D721Med (cell line): ENCODE measurements around the gene BNIP3.
A peak's percentile ranks its signal among the peaks of the same experiment; 100 is the strongest.

Source experiments
- DNase-seq: peaks from one replicate; pipeline ENCODE4 v3.0.0; 2011; ENCODE audit warnings: low spot score; ENCODE audit not compliant: insufficient read length
- FAIRE-seq: peaks from 2 replicates; lab custom pipeline; 2011; peaks lifted over from hg19 to GRCh38; lab: Jason Lieb, UNC
- TF ChIP-seq, protein P1 (sequence below): IDR thresholded peaks from 2 replicates; pipeline ENCODE4 v1.5.1; 2012; ENCODE audit warnings: mild to moderate bottlenecking, control low read depth; ENCODE audit not compliant: insufficient read depth; ENCODE audit errors: missing control alignments

Gene BNIP3

DNA sequence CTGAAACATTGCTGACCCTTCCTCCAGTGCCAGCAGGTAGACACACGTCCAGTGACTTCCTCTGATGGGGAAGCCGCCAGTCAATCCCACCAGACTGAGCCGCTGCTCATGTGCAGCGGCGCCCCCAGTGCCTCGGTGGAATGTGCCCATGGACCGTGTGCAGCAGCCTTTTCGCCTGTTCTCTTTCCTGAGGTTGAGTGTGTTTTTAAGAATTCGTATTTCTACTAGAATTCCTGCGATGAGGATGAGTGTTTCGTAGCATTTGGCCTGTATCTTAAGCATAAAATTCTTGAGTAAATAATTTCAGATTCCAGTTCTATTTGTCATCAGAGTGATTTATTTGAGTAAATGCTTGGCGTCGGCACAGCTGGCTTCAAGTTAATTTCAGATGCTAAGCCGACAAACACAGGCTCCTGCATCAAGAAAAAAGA lies 35.4 kb downstream of the BNIP3 start:
- DNase-seq (no peak), FAIRE-seq (no peak)
- TF ChIP-seq, protein P1, sequence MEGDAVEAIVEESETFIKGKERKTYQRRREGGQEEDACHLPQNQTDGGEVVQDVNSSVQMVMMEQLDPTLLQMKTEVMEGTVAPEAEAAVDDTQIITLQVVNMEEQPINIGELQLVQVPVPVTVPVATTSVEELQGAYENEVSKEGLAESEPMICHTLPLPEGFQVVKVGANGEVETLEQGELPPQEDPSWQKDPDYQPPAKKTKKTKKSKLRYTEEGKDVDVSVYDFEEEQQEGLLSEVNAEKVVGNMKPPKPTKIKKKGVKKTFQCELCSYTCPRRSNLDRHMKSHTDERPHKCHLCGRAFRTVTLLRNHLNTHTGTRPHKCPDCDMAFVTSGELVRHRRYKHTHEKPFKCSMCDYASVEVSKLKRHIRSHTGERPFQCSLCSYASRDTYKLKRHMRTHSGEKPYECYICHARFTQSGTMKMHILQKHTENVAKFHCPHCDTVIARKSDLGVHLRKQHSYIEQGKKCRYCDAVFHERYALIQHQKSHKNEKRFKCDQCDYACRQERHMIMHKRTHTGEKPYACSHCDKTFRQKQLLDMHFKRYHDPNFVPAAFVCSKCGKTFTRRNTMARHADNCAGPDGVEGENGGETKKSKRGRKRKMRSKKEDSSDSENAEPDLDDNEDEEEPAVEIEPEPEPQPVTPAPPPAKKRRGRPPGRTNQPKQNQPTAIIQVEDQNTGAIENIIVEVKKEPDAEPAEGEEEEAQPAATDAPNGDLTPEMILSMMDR: no peak

DNA sequence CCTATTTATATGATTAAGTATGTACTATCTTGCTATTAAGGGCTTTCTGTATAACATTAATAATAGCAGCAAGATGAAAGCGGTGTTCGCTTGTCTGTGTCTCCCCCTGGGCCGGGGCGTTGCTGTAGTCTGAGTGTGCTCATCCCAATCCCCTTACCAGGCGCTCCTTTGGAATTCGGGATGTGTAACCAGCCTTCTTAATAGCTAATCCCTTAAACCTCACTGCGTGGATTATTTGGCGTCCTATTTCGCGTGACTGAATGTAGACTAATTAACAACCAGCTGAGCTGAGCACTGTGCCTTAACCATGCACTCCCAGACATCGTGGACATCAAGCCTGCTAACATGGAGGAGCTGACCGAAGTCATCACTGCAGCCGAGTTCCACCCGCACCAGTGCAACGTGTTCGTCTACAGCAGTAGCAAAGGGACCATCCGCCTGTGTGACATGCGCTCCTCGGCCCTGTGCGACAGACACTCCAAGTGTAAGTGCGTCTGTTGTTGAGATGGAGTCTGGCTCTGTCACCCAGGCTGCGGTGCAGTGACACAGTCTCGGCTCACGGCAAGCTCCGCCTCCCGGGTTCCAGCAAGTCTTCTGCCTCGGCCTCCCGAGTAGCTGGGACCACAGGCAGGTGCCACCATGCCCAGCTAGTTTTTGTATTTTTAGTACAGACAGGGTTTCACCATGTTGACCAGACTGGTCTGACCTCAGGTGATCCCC lies 36.6 kb downstream of the BNIP3 start:
- FAIRE-seq (no peak), DNase-seq (no peak)
- TF ChIP-seq, protein P1: no peak

DNA sequence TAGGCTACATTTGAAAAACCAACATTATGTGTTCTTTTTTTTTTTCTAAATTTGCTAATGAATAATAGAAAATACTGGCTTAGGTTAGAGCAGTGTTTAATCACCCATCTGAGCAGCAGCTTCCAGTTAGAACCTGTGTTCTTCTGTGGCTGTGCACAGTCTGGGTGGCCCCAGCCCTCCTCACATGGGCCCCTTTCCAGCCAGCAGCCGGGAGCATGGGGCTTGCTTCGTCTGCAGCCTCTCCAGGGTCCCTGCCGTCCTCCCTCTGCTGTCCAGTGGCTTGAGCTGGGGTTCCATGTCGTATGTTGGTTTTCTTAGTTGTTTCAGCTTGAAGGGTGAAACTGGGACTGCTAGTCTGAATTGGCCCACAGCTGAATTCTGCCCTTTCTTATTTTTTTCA lies 37.3 kb downstream of the BNIP3 start:
- TF ChIP-seq, protein P1: no peak
- DNase-seq (no peak), FAIRE-seq (no peak)

DNA sequence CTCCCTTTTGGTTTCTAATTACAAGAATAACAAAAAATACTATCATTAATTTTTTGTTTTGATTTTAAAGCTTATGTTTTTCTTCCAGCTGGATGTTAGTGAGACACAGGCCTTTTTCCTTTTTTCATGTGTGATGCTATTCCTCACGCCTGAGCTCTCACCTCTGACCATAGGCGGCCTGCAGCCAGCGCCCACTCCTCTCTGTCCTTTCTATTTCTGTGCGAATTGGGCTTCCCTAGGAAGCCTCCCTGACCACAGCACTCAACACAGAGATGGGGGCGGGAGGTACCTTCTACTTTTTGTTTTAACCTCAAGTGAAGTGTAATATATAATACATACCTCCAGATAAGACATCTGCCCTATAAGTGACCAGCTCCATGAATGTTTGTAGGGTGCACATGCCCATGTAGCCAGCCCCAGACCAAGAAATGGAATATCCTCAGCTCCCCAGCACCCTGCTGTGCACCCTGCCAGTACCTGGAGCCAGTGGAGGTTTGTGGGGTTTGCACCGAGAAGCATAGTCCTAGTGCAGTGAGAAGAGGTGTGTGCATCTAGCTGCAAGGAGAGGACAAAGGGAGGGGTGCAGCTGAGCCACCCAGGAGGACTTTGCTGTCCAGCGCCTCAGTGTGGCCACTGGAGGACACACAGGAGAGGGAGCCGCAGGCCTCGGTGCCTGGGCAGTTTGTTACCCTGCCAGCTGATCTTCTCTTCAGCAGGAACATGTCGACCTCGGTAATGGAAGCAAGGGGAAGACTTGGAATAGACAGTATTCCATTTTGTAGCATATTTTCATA lies 38.5 kb downstream of the BNIP3 start:
- DNase-seq (no peak), FAIRE-seq (no peak)
- TF ChIP-seq, protein P1: peak; percentile 28

DNA sequence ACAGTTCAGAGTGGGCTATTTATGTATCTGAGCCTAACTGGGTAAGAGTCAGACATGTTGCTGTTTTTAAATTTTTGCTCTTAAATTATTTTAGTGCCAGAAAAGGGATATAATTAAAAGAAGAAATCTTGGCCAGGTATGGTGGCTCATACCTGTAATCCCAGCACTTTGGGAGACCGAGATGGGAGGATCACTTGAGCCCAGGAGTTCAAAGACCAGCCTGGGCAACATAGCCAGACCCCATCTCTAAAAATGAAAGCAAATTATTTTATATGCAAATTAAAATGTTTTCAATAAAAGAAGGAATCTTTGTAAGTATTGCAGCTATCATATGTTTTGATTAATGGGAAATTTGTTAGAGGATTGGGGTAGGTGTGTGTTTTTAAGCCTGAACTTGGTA lies 39.3 kb downstream of the BNIP3 start:
- TF ChIP-seq, protein P1: no peak
- FAIRE-seq (no peak), DNase-seq (no peak)

DNA sequence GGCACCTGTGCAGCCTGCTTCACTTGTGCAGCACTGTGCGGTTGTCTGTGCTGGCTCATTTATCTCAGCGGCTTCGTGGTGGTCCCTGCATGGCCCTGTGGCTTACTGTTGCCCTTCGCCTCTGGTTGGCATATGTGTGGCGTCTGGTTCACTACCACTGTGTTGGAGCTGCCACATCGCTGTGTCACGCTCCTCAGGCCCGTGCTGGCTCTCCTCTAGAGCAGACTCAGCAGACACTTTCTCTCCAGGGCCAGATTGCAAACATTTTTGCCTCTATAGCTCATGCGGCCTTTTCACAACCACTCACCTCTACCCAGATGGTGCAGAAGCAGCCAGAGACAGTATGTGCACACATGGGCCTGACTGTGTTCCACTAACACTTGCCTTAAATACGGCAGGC lies 43.0 kb downstream of the BNIP3 start:
- no peak for FAIRE-seq
- no peak for DNase-seq
- TF ChIP-seq, protein P1: no peak

DNA sequence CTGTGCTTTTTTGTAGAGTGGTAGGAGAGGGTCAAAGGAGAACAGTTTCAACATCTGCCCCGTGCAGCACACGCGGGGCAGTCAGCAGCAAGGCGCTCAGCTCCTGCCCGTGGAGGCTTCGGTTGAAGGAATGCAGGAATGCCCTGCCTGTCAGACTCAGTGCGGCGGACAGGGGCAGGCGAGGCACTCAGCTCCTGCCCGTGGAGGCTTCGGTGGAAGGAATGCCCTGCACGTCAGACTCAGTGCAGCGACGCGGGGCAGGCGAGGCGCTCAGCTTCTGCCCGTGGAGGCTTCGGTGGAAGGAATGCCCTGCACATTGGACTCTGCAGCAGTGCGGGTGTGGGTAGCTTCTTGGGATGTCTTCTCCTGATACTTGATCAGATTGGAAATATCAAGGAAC lies 43.9 kb downstream of the BNIP3 start:
- FAIRE-seq (no peak), DNase-seq (no peak)
- TF ChIP-seq, protein P1: no peak
